WTC11 (cell line): ENCODE measurements around the gene ISOC2. TPM values are rescaled to one million over a fixed set of nuclear protein-coding genes. Genes with fewer than 3 reads are reported as not detected.

Experiments used
- ATAC-seq: fragments of 200-7000 bp; cut with Tn5 transposase; 2 replicates; pipeline ENCODE4 v1.10.0; 2021; ENCODE audit warnings: mild to moderate bottlenecking, moderate library complexity
- CTCF ChIA-PET: fragments of 300-600 bp; sonication (Branson Sonifier 250); formaldehyde crosslinking; loops from one replicate; lab custom pipeline; 2021; ENCODE audit warnings: antibody characterized with exemption; lab: Charles Lee
- POLR2A ChIA-PET: fragments of 350-600 bp; sonication (Branson Sonifier 250); formaldehyde crosslinking; loops from one replicate; lab custom pipeline; 2021; ENCODE audit warnings: antibody characterized with exemption; lab: Charles Lee
- DNase-seq: peaks from one replicate; pipeline ENCODE4 v3.0.0; 2021; ENCODE audit warnings: low spot score
- H3K27ac Mint-ChIP-seq: 2 replicates; pipeline ENCODE4 v1.8.0; 2021; ENCODE audit warnings: mixed read lengths
- H3K27me3 Mint-ChIP-seq: 2 replicates; pipeline ENCODE4 v1.8.0; 2021; ENCODE audit warnings: low read depth, mild to moderate bottlenecking, moderate library complexity, mixed read lengths
- H3K36me3 Mint-ChIP-seq: 2 replicates; pipeline ENCODE4 v1.8.0; 2021; ENCODE audit warnings: mixed read lengths
- H3K4me1 Mint-ChIP-seq: 2 replicates; pipeline ENCODE4 v1.8.0; 2022; ENCODE audit warnings: mixed read lengths
- H3K4me3 Mint-ChIP-seq: 2 replicates; pipeline ENCODE4 v1.8.0; 2021; ENCODE audit warnings: mild to moderate bottlenecking, moderate library complexity, mixed read lengths
- H3K9me3 Mint-ChIP-seq: 2 replicates; pipeline ENCODE4 v1.8.0; 2021; ENCODE audit warnings: mixed read lengths
- FOXP4 ChIP-seq: sonication (generic); formaldehyde crosslinking; IDR thresholded peaks from 2 replicates; pipeline ENCODE4 v1.8.0; 2022; ENCODE audit warnings: mild to moderate bottlenecking, missing genetic modification reagents
- HMGXB4 ChIP-seq: sonication (generic); formaldehyde crosslinking; IDR thresholded peaks from 2 replicates; pipeline ENCODE4 v1.8.1; 2023; ENCODE audit warnings: mild to moderate bottlenecking, moderate library complexity, missing genetic modification reagents
- IRF2 ChIP-seq: sonication (generic); formaldehyde crosslinking; IDR thresholded peaks from 2 replicates; pipeline ENCODE4 v1.8.0; 2022; ENCODE audit warnings: low read depth, missing genetic modification reagents, borderline replicate concordance
- JUN ChIP-seq: sonication (generic); formaldehyde crosslinking; IDR thresholded peaks from 2 replicates; pipeline ENCODE4 v1.8.0; 2023; ENCODE audit warnings: mild to moderate bottlenecking, missing genetic modification reagents
- OVOL2 ChIP-seq: fragments of 250-450 bp; sonication (Bioruptor Pico); IDR thresholded peaks from 2 replicates; pipeline ENCODE4 v1.9.0; 2021; ENCODE audit warnings: mild to moderate bottlenecking, borderline replicate concordance
- RELA ChIP-seq: sonication (generic); formaldehyde crosslinking; IDR thresholded peaks from 2 replicates; pipeline ENCODE4 v1.8.1; 2022; ENCODE audit warnings: missing genetic modification reagents, mild to moderate bottlenecking, borderline replicate concordance
- SMAD4 ChIP-seq: sonication (generic); formaldehyde crosslinking; IDR thresholded peaks from 2 replicates; pipeline ENCODE4 v1.8.0; 2022; ENCODE audit warnings: mild to moderate bottlenecking, missing genetic modification reagents
- TCF7 ChIP-seq: sonication (generic); formaldehyde crosslinking; IDR thresholded peaks from 2 replicates; pipeline ENCODE4 v1.8.0; 2022; ENCODE audit warnings: mild to moderate bottlenecking, low read depth, missing genetic modification reagents, moderate library complexity
- TEAD1 ChIP-seq: sonication (generic); formaldehyde crosslinking; IDR thresholded peaks from 2 replicates; pipeline ENCODE4 v1.8.0; 2022; ENCODE audit warnings: mild to moderate bottlenecking, missing genetic modification reagents
- USF1 ChIP-seq: sonication (generic); formaldehyde crosslinking; IDR thresholded peaks from 2 replicates; pipeline ENCODE4 v1.8.0; 2022; ENCODE audit warnings: mild to moderate bottlenecking, missing genetic modification reagents
- ZNF219 ChIP-seq: sonication (generic); formaldehyde crosslinking; IDR thresholded peaks from 2 replicates; pipeline ENCODE4 v1.8.0; 2023; ENCODE audit warnings: missing genetic modification reagents, mild to moderate bottlenecking, borderline replicate concordance
- ZNF232 ChIP-seq: sonication (generic); formaldehyde crosslinking; IDR thresholded peaks from 2 replicates; pipeline ENCODE4 v1.8.0; 2022; ENCODE audit warnings: mild to moderate bottlenecking, missing genetic modification reagents
- ZNF396 ChIP-seq: fragments of 250-450 bp; sonication (Bioruptor Pico); IDR thresholded peaks from 2 replicates; pipeline ENCODE4 v1.8.0; 2021; ENCODE audit warnings: mild to moderate bottlenecking, moderate library complexity, borderline replicate concordance
- ZSCAN18 ChIP-seq: fragments of 250-450 bp; sonication (Bioruptor Pico); IDR thresholded peaks from 2 replicates; pipeline ENCODE4 v2.1.2; 2022; ENCODE audit warnings: mild to moderate bottlenecking, moderate library complexity
- total RNA-seq: library from RNA; stranded (reverse); gene quantifications from 3 replicates; pipeline ENCODE4 v1.2.3, GENCODE V29; 2021
- TF ChIP-seq, protein P1 (sequence below): fragments of 200-600 bp; IDR thresholded peaks from 2 replicates; pipeline ENCODE4 v1.8.0; 2022; ENCODE audit warnings: antibody characterized with exemption
- TF ChIP-seq, protein P2 (sequence below): sonication (generic); formaldehyde crosslinking; IDR thresholded peaks from 2 replicates; pipeline ENCODE4 v1.8.0; 2022; ENCODE audit warnings: missing genetic modification reagents

The ISOC2 gene
- total RNA-seq, 1 experiment from 2014 or later, result 96.3 TPM

GRCh38 chr19:55489711-55490477 lies 28.5 kb upstream of the ISOC2 start:
- no peak for ATAC-seq
- no peak overlapping the region for H3K27ac Mint-ChIP-seq
- no peak for DNase-seq
- H3K27me3 Mint-ChIP-seq, result peaks cover 3% of the 10 kb centered on the region
- no peak for TF ChIP-seq IRF2
- TF ChIP-seq ZSCAN18 (CRISPR knock-in tag), result no peak
- no peak for TF ChIP-seq ZNF396 (CRISPR knock-in tag)
- no peak for TF ChIP-seq FOXP4
- TF ChIP-seq, protein P1, sequence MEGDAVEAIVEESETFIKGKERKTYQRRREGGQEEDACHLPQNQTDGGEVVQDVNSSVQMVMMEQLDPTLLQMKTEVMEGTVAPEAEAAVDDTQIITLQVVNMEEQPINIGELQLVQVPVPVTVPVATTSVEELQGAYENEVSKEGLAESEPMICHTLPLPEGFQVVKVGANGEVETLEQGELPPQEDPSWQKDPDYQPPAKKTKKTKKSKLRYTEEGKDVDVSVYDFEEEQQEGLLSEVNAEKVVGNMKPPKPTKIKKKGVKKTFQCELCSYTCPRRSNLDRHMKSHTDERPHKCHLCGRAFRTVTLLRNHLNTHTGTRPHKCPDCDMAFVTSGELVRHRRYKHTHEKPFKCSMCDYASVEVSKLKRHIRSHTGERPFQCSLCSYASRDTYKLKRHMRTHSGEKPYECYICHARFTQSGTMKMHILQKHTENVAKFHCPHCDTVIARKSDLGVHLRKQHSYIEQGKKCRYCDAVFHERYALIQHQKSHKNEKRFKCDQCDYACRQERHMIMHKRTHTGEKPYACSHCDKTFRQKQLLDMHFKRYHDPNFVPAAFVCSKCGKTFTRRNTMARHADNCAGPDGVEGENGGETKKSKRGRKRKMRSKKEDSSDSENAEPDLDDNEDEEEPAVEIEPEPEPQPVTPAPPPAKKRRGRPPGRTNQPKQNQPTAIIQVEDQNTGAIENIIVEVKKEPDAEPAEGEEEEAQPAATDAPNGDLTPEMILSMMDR, result no peak
- TF ChIP-seq, protein P2, sequence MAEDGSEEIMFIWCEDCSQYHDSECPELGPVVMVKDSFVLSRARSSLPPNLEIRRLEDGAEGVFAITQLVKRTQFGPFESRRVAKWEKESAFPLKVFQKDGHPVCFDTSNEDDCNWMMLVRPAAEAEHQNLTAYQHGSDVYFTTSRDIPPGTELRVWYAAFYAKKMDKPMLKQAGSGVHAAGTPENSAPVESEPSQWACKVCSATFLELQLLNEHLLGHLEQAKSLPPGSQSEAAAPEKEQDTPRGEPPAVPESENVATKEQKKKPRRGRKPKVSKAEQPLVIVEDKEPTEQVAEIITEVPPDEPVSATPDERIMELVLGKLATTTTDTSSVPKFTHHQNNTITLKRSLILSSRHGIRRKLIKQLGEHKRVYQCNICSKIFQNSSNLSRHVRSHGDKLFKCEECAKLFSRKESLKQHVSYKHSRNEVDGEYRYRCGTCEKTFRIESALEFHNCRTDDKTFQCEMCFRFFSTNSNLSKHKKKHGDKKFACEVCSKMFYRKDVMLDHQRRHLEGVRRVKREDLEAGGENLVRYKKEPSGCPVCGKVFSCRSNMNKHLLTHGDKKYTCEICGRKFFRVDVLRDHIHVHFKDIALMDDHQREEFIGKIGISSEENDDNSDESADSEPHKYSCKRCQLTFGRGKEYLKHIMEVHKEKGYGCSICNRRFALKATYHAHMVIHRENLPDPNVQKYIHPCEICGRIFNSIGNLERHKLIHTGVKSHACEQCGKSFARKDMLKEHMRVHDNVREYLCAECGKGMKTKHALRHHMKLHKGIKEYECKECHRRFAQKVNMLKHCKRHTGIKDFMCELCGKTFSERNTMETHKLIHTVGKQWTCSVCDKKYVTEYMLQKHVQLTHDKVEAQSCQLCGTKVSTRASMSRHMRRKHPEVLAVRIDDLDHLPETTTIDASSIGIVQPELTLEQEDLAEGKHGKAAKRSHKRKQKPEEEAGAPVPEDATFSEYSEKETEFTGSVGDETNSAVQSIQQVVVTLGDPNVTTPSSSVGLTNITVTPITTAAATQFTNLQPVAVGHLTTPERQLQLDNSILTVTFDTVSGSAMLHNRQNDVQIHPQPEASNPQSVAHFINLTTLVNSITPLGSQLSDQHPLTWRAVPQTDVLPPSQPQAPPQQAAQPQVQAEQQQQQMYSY (CRISPR knock-in tag), result no peak
- no peak for TF ChIP-seq OVOL2 (CRISPR knock-in tag)
- no peak for TF ChIP-seq USF1 (CRISPR knock-in tag)
- no peak for TF ChIP-seq ZNF232 (CRISPR knock-in tag)
- TF ChIP-seq, all 79 proteins: peak for 0
- Mint-ChIP-seq H3K4me3 (no peak overlapping the region), H3K36me3 (no peaks in the 10 kb centered on the region), H3K9me3 (no peaks in the 10 kb centered on the region), H3K4me1 (peaks cover 19% of the 10 kb centered on the region)
- CTCF ChIA-PET, result interaction anchor here (0.6 to 13.5 kb wide), 6 partner anchors 15 to 319 kb away, joined by 3 to 96 read pairs (median 3); no protein-coding TSS in a partner anchor
- POLR2A ChIA-PET, result interaction anchor here (1.3 kb wide), 1 partner anchor 14 kb away, joined by 4 read pairs; the partner anchor contains the start of gene ZNF628

DNA sequence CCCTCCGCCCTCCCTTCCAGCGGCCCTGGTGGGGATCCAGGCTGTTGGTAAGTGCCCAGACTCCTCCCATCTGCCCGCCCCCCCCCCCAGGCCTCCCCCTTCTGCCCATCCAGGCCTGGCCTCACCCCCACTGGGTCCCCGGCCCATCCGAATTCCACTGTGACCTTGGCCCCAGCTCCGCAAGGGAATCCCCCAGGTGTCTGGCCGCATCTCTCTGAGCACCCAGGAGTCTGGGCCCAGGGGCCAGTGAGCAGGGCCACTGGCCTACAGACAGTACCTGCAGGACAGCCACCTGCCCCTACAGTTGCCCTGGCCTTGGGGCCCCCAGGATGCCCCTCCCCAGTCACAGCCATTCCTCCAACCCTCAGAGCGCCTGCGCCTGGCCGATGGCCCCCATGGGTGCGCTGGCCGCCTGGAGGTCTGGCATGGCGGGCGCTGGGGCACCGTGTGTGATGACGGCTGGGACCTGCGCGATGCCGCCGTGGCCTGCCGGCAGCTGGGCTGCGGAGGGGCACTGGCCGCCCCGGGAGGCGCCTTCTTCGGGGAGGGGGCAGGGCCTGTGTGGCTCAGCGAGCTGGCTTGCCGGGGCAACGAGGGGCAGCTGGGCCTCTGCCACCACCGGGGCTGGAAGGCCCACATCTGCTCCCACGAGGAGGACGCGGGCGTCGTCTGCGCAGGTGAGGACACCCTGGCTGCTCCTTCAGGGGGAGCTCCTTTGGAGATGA lies 27.7 kb upstream of the ISOC2 start:
- TF ChIP-seq HMGXB4, result peak; percentile 43; the same call in 1 of the 2 replicates
- TF ChIP-seq ZNF219 (CRISPR knock-in tag), result no peak
- no peak for TF ChIP-seq TCF7 (CRISPR knock-in tag)
- no peak for TF ChIP-seq SMAD4 (CRISPR knock-in tag)
- TF ChIP-seq RELA (CRISPR knock-in tag), result no peak
- no peak for TF ChIP-seq JUN (CRISPR knock-in tag)
- no peak for TF ChIP-seq TEAD1 (CRISPR knock-in tag)
- Mint-ChIP-seq H3K4me3 (no peak overlapping the region), H3K9me3 (no peaks in the 10 kb centered on the region), H3K36me3 (no peaks in the 10 kb centered on the region), H3K27ac (no peak overlapping the region), H3K27me3 (peaks cover 3% of the 10 kb centered on the region), H3K4me1 (peaks cover 19% of the 10 kb centered on the region)
- ATAC-seq (no peak), DNase-seq (no peak)
- ChIA-PET CTCF (interaction anchor here (0.5 to 13.5 kb wide), 6 partner anchors 13 to 164 kb away, joined by 3 to 96 read pairs (median 4); partner anchors contain the start of gene ZNF628), POLR2A (interaction anchor here (0.6 to 1.4 kb wide), 3 partner anchors 13 to 68 kb away, joined by 3 to 4 read pairs (median 4); partner anchors contain the start of genes ISOC2 and ZNF628)
